WTC11 (cell line): ENCODE data around the gene GPATCH2L.

Experiments used
- ERG ChIP-seq: fragments of 250-450 bp; sonication (Bioruptor Pico); IDR thresholded peaks from 2 replicates; pipeline ENCODE4 v1.8.0; 2021; ENCODE audit warnings: mild to moderate bottlenecking
- IRF1 ChIP-seq: sonication (generic); formaldehyde crosslinking; IDR thresholded peaks from 2 replicates; pipeline ENCODE4 v1.8.0; 2023; ENCODE audit warnings: missing genetic modification reagents
- JAZF1 ChIP-seq: fragments of 250-450 bp; sonication (Bioruptor Pico); IDR thresholded peaks from 2 replicates; pipeline ENCODE4 v1.9.0; 2021; ENCODE audit warnings: moderate library complexity, mild to moderate bottlenecking, inconsistent platforms
- KAT7 ChIP-seq: sonication (generic); formaldehyde crosslinking; IDR thresholded peaks from 2 replicates; pipeline ENCODE4 v1.8.1; 2023; ENCODE audit warnings: missing genetic modification reagents, mild to moderate bottlenecking, borderline replicate concordance
- MLX ChIP-seq: sonication (generic); formaldehyde crosslinking; IDR thresholded peaks from 2 replicates; pipeline ENCODE4 v1.8.1; 2023; ENCODE audit warnings: mild to moderate bottlenecking, missing genetic modification reagents, moderate library complexity
- PREB ChIP-seq: sonication (generic); formaldehyde crosslinking; IDR thresholded peaks from 2 replicates; pipeline ENCODE4 v1.8.1; 2022; ENCODE audit warnings: mild to moderate bottlenecking, missing genetic modification reagents, moderate library complexity, borderline replicate concordance
- STAT6 ChIP-seq: sonication (generic); formaldehyde crosslinking; conservative IDR thresholded peaks from 2 replicates; pipeline ENCODE4 v1.8.1; 2023; ENCODE audit warnings: mild to moderate bottlenecking, low read depth, missing genetic modification reagents, moderate library complexity
- TCF7 ChIP-seq: sonication (generic); formaldehyde crosslinking; IDR thresholded peaks from 2 replicates; pipeline ENCODE4 v1.8.0; 2022; ENCODE audit warnings: mild to moderate bottlenecking, low read depth, missing genetic modification reagents, moderate library complexity
- TEAD1 ChIP-seq: sonication (generic); formaldehyde crosslinking; IDR thresholded peaks from 2 replicates; pipeline ENCODE4 v1.8.0; 2022; ENCODE audit warnings: mild to moderate bottlenecking, missing genetic modification reagents
- ZNF317 ChIP-seq: sonication (generic); formaldehyde crosslinking; IDR thresholded peaks from 2 replicates; pipeline ENCODE4 v1.8.1; 2023; ENCODE audit warnings: low read depth, mild to moderate bottlenecking, moderate library complexity, missing genetic modification reagents, borderline replicate concordance
- TF ChIP-seq, protein P1 (sequence below): fragments of 200-600 bp; IDR thresholded peaks from 2 replicates; pipeline ENCODE4 v1.8.0; 2022; ENCODE audit warnings: antibody characterized with exemption
- TF ChIP-seq, protein P2 (sequence below): sonication (generic); formaldehyde crosslinking; IDR thresholded peaks from 2 replicates; pipeline ENCODE4 v1.8.1; 2023; ENCODE audit warnings: mild to moderate bottlenecking, missing genetic modification reagents, borderline replicate concordance
- TF ChIP-seq, protein P3 (sequence below): sonication (generic); formaldehyde crosslinking; conservative IDR thresholded peaks from 2 replicates; pipeline ENCODE4 v1.8.1; 2022; ENCODE audit warnings: mild to moderate bottlenecking, missing genetic modification reagents
- TF ChIP-seq, protein P4 (sequence below): sonication (generic); formaldehyde crosslinking; IDR thresholded peaks from 2 replicates; pipeline ENCODE4 v1.8.0; 2022; ENCODE audit warnings: mild to moderate bottlenecking, missing genetic modification reagents

DNA sequence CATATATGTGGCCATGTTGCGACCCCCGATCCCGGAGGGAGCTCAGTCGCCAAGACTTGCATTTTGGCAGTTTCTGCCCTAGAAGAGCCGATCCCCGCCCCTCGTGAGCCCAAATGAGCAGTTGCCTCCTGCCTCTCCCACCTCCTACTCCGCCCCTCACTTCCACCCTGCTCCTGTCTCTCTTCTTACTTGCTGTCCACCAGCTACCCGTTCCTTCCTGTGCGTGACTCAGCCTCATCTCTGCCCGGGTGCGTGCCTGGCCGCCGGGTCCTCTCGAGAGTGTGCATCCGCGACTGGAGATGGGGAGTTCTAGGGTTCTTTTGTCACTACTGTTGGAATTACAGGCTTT lies 585 bp downstream of the GPATCH2L start:
- TF ChIP-seq, protein P1, sequence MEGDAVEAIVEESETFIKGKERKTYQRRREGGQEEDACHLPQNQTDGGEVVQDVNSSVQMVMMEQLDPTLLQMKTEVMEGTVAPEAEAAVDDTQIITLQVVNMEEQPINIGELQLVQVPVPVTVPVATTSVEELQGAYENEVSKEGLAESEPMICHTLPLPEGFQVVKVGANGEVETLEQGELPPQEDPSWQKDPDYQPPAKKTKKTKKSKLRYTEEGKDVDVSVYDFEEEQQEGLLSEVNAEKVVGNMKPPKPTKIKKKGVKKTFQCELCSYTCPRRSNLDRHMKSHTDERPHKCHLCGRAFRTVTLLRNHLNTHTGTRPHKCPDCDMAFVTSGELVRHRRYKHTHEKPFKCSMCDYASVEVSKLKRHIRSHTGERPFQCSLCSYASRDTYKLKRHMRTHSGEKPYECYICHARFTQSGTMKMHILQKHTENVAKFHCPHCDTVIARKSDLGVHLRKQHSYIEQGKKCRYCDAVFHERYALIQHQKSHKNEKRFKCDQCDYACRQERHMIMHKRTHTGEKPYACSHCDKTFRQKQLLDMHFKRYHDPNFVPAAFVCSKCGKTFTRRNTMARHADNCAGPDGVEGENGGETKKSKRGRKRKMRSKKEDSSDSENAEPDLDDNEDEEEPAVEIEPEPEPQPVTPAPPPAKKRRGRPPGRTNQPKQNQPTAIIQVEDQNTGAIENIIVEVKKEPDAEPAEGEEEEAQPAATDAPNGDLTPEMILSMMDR, result no peak
- TF ChIP-seq TCF7 (CRISPR knock-in tag), result no peak
- no peak for TF ChIP-seq ZNF317 (CRISPR knock-in tag)
- no peak for TF ChIP-seq JAZF1
- TF ChIP-seq, protein P2, sequence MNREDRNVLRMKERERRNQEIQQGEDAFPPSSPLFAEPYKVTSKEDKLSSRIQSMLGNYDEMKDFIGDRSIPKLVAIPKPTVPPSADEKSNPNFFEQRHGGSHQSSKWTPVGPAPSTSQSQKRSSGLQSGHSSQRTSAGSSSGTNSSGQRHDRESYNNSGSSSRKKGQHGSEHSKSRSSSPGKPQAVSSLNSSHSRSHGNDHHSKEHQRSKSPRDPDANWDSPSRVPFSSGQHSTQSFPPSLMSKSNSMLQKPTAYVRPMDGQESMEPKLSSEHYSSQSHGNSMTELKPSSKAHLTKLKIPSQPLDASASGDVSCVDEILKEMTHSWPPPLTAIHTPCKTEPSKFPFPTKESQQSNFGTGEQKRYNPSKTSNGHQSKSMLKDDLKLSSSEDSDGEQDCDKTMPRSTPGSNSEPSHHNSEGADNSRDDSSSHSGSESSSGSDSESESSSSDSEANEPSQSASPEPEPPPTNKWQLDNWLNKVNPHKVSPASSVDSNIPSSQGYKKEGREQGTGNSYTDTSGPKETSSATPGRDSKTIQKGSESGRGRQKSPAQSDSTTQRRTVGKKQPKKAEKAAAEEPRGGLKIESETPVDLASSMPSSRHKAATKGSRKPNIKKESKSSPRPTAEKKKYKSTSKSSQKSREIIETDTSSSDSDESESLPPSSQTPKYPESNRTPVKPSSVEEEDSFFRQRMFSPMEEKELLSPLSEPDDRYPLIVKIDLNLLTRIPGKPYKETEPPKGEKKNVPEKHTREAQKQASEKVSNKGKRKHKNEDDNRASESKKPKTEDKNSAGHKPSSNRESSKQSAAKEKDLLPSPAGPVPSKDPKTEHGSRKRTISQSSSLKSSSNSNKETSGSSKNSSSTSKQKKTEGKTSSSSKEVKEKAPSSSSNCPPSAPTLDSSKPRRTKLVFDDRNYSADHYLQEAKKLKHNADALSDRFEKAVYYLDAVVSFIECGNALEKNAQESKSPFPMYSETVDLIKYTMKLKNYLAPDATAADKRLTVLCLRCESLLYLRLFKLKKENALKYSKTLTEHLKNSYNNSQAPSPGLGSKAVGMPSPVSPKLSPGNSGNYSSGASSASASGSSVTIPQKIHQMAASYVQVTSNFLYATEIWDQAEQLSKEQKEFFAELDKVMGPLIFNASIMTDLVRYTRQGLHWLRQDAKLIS (CRISPR knock-in tag), result no peak
- TF ChIP-seq KAT7, result no peak
- TF ChIP-seq IRF1 (CRISPR knock-in tag), result no peak
- TF ChIP-seq STAT6 (CRISPR knock-in tag), result no peak
- TF ChIP-seq MLX (CRISPR knock-in tag), result no peak
- TF ChIP-seq, protein P3, sequence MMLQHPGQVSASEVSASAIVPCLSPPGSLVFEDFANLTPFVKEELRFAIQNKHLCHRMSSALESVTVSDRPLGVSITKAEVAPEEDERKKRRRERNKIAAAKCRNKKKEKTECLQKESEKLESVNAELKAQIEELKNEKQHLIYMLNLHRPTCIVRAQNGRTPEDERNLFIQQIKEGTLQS (CRISPR knock-in tag), result no peak
- TF ChIP-seq PREB, result no peak
- TF ChIP-seq ERG (CRISPR knock-in tag), result no peak
- TF ChIP-seq, protein P4, sequence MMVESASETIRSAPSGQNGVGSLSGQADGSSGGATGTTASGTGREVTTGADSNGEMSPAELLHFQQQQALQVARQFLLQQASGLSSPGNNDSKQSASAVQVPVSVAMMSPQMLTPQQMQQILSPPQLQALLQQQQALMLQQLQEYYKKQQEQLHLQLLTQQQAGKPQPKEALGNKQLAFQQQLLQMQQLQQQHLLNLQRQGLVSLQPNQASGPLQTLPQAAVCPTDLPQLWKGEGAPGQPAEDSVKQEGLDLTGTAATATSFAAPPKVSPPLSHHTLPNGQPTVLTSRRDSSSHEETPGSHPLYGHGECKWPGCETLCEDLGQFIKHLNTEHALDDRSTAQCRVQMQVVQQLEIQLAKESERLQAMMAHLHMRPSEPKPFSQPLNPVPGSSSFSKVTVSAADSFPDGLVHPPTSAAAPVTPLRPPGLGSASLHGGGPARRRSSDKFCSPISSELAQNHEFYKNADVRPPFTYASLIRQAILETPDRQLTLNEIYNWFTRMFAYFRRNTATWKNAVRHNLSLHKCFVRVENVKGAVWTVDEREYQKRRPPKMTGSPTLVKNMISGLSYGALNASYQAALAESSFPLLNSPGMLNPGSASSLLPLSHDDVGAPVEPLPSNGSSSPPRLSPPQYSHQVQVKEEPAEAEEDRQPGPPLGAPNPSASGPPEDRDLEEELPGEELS, result no peak
- no peak; the same call in 1 of the 2 replicates for TF ChIP-seq TEAD1 (CRISPR knock-in tag)
